Hematopoietic multipotent progenitor cell treated with erythropoietin and hydrocortisone succinate and interleukin-3 and kit ligand, for 17 days (in vitro differentiated cells): ENCODE results near the gene RD3L.

Experiments
- DNase-seq: peaks from one replicate; pipeline ENCODE4 v3.0.0-alpha.2; 2015; ENCODE audit warnings: low spot score

The RD3L gene

GRCh38 chr14:103894723-103895059 is 47.6 kb downstream of the RD3L start:
- DNase-seq, result no peak

- DNase-seq, result no peak
These were observed 48.2 kb downstream of the RD3L start for GRCh38 chr14:103894034-103894722.

GRCh38 chr14:103892247-103892646 is 50.1 kb downstream of the RD3L start:
- DNase-seq, result no peak

- DNase-seq, result no peak
These were observed 50.6 kb downstream of the RD3L start for GRCh38 chr14:103891667-103892215.

- no peak for DNase-seq
These were observed 51.3 kb downstream of the RD3L start for GRCh38 chr14:103890821-103891666.
